ENCODE results near the gene SLC17A3.

DNA sequence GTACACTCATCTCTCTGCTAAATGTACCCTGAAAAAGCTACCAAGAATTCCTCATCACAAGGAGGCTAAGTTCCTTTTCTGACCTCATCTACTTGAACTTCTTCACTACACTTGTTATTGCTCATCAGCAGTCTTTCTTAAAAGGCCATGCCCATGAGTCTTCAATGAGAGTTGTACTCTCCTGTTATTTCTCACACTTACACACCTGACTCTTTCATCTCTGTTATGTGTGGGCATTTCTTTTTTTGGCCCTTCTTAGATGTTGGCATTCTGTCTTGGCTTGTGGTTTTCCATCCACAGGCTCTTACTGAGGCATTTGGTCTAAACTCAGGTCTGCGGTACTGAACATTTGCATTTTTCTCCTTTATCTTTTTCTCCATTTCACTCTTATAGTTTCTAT, 31.5 kb downstream of the SLC17A3 start:
- TF ChIP-seq EZH2 (IDR thresholded peaks at IDR 0.05; ENCODE audit: borderline replicate concordance, insufficient read depth, low read length, poor library complexity, severe bottlenecking) (no peak), RAD21 (conservative IDR thresholded peaks at IDR 0.05) (no peak), TAF1 (IDR thresholded peaks at IDR 0.05; ENCODE audit: low read depth) (no peak), EP300 (conservative IDR thresholded peaks at IDR 0.05; ENCODE audit: poor library complexity, severe bottlenecking) (no peak)
- TF ChIP-seq, protein P1, sequence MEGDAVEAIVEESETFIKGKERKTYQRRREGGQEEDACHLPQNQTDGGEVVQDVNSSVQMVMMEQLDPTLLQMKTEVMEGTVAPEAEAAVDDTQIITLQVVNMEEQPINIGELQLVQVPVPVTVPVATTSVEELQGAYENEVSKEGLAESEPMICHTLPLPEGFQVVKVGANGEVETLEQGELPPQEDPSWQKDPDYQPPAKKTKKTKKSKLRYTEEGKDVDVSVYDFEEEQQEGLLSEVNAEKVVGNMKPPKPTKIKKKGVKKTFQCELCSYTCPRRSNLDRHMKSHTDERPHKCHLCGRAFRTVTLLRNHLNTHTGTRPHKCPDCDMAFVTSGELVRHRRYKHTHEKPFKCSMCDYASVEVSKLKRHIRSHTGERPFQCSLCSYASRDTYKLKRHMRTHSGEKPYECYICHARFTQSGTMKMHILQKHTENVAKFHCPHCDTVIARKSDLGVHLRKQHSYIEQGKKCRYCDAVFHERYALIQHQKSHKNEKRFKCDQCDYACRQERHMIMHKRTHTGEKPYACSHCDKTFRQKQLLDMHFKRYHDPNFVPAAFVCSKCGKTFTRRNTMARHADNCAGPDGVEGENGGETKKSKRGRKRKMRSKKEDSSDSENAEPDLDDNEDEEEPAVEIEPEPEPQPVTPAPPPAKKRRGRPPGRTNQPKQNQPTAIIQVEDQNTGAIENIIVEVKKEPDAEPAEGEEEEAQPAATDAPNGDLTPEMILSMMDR (IDR thresholded peaks at IDR 0.05; ENCODE audit: poor library complexity, severe bottlenecking), result no peak
- TF ChIP-seq, protein P2, sequence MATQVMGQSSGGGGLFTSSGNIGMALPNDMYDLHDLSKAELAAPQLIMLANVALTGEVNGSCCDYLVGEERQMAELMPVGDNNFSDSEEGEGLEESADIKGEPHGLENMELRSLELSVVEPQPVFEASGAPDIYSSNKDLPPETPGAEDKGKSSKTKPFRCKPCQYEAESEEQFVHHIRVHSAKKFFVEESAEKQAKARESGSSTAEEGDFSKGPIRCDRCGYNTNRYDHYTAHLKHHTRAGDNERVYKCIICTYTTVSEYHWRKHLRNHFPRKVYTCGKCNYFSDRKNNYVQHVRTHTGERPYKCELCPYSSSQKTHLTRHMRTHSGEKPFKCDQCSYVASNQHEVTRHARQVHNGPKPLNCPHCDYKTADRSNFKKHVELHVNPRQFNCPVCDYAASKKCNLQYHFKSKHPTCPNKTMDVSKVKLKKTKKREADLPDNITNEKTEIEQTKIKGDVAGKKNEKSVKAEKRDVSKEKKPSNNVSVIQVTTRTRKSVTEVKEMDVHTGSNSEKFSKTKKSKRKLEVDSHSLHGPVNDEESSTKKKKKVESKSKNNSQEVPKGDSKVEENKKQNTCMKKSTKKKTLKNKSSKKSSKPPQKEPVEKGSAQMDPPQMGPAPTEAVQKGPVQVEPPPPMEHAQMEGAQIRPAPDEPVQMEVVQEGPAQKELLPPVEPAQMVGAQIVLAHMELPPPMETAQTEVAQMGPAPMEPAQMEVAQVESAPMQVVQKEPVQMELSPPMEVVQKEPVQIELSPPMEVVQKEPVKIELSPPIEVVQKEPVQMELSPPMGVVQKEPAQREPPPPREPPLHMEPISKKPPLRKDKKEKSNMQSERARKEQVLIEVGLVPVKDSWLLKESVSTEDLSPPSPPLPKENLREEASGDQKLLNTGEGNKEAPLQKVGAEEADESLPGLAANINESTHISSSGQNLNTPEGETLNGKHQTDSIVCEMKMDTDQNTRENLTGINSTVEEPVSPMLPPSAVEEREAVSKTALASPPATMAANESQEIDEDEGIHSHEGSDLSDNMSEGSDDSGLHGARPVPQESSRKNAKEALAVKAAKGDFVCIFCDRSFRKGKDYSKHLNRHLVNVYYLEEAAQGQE (IDR thresholded peaks at IDR 0.05; ENCODE audit: borderline replicate concordance), result no peak
